HEK293T (cell line): ENCODE results near the gene KRTAP19-6.

ENCODE experiments used
- ARNT ChIP-seq: fragments of 450-650 bp; IDR thresholded peaks from 2 replicates; pipeline ENCODE4 v1.6.1; 2017; ENCODE audit warnings: mild to moderate bottlenecking
- BHLHE40 ChIP-seq: fragments of 450-650 bp; IDR thresholded peaks from 2 replicates; pipeline ENCODE4 v1.6.1; 2016; ENCODE audit warnings: mild to moderate bottlenecking, moderate library complexity, borderline replicate concordance
- ELF4 ChIP-seq: fragments of 450-650 bp; IDR thresholded peaks from 2 replicates; pipeline ENCODE4 v1.6.1; 2017; ENCODE audit warnings: antibody characterized with exemption
- FOXA1 ChIP-seq: fragments of 450-650 bp; IDR thresholded peaks from 2 replicates; pipeline ENCODE4 v1.6.1; 2016; ENCODE audit warnings: mild to moderate bottlenecking
- FOXM1 ChIP-seq: fragments of 450-650 bp; IDR thresholded peaks from 2 replicates; pipeline ENCODE4 v1.6.1; 2017; ENCODE audit warnings: mild to moderate bottlenecking, borderline replicate concordance
- HDGF ChIP-seq: fragments of 450-650 bp; IDR thresholded peaks from 2 replicates; pipeline ENCODE4 v1.6.1; 2017; ENCODE audit warnings: antibody characterized with exemption, borderline replicate concordance
- L3MBTL2 ChIP-seq: fragments of 450-650 bp; conservative IDR thresholded peaks from 2 replicates; pipeline ENCODE4 v1.6.1; 2016; ENCODE audit warnings: mild to moderate bottlenecking
- LEF1 ChIP-seq: fragments of 450-650 bp; IDR thresholded peaks from 2 replicates; pipeline ENCODE4 v1.6.1; 2017; ENCODE audit warnings: mild to moderate bottlenecking, borderline replicate concordance
- NFRKB ChIP-seq: fragments of 450-650 bp; IDR thresholded peaks from 2 replicates; pipeline ENCODE4 v1.6.1; 2016; ENCODE audit warnings: mild to moderate bottlenecking, moderate library complexity
- PKNOX1 ChIP-seq: fragments of 450-650 bp; IDR thresholded peaks from 2 replicates; pipeline ENCODE4 v1.6.1; 2016
- SP1 ChIP-seq: fragments of 450-650 bp; IDR thresholded peaks from 2 replicates; pipeline ENCODE4 v1.6.1; 2017
- SUZ12 ChIP-seq: fragments of 450-650 bp; IDR thresholded peaks from 2 replicates; pipeline ENCODE4 v1.6.1; 2016; ENCODE audit warnings: mild to moderate bottlenecking
- TARDBP ChIP-seq: fragments of 450-650 bp; IDR thresholded peaks from 2 replicates; pipeline ENCODE4 v1.6.1; 2016
- ZNF384 ChIP-seq: fragments of 450-650 bp; IDR thresholded peaks from 2 replicates; pipeline ENCODE4 v1.6.1; 2016

- no peak for TF ChIP-seq PKNOX1
- TF ChIP-seq ELF4: no peak
- TF ChIP-seq ZNF384: no peak
- TF ChIP-seq HDGF: no peak
- no peak for TF ChIP-seq SP1
- TF ChIP-seq FOXA1: no peak
- no peak for TF ChIP-seq BHLHE40
- no peak for TF ChIP-seq TARDBP
- no peak for TF ChIP-seq SUZ12
- no peak for TF ChIP-seq FOXM1
- TF ChIP-seq LEF1: no peak
- no peak for TF ChIP-seq ARNT
- no peak for TF ChIP-seq L3MBTL2
- TF ChIP-seq NFRKB: no peak
Measured at GRCh38 chr21:30552782-30553181, 11.1 kb upstream of the KRTAP19-6 start.
